ENCODE results near the gene CCDC112.

The CCDC112 gene

DNA sequence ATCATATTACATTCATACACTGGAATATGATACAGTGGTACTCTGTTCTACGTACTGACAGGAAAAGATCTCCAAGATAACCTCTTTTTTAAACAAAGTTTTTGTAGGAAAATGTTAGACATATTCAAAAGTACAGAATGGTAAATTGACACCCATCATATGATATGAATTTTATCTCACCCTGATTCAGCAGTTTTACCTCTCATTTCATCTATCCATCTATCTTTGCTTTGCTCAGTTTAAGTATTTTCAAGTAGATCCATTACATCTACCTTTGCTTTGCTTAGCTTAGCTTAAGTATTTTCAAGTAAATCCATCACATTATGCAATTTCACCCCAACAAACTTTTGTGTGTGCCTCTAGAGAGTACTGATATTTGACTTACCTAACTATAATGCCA lies 14.3 kb downstream of the CCDC112 start:
- no peak for TF ChIP-seq TEAD4 (IDR thresholded peaks at IDR 0.05)
- no peak for TF ChIP-seq TAF1 (IDR thresholded peaks at IDR 0.05; ENCODE audit: low read depth)
- TF ChIP-seq, protein P1, sequence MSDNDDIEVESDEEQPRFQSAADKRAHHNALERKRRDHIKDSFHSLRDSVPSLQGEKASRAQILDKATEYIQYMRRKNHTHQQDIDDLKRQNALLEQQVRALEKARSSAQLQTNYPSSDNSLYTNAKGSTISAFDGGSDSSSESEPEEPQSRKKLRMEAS (IDR thresholded peaks at IDR 0.05), result no peak
- no peak for TF ChIP-seq YY1 (IDR thresholded peaks at IDR 0.05; ENCODE audit: low read depth)
- TF ChIP-seq FOXM1 (IDR thresholded peaks at IDR 0.05; ENCODE audit: borderline replicate concordance, low read depth), result no peak
- TF ChIP-seq RAD21 (IDR thresholded peaks at IDR 0.05; ENCODE audit: low read depth), result no peak
- TF ChIP-seq CEBPB (IDR thresholded peaks at IDR 0.05), result no peak

DNA sequence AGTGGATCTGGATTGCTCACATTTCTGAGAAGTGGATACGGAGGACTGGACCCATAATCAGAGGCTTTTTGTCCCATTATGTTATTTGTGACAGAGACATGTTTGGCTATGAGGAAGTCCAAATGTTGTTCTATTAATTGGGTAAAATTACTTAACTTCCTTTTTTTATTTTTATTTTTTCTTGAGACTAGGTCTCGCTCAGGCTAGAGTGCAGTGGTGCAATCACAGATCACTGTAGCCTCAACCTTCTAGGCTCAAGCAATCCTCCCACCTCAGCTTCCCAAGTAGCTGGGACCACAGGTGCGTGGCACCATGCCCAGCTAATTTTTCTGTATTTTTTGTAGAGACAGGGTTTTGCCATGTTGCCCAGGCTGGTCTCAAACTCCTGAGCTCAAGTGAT lies 21.9 kb downstream of the CCDC112 start:
- TF ChIP-seq, protein P2, sequence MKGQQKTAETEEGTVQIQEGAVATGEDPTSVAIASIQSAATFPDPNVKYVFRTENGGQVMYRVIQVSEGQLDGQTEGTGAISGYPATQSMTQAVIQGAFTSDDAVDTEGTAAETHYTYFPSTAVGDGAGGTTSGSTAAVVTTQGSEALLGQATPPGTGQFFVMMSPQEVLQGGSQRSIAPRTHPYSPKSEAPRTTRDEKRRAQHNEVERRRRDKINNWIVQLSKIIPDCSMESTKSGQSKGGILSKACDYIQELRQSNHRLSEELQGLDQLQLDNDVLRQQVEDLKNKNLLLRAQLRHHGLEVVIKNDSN (IDR thresholded peaks at IDR 0.05), result no peak

DNA sequence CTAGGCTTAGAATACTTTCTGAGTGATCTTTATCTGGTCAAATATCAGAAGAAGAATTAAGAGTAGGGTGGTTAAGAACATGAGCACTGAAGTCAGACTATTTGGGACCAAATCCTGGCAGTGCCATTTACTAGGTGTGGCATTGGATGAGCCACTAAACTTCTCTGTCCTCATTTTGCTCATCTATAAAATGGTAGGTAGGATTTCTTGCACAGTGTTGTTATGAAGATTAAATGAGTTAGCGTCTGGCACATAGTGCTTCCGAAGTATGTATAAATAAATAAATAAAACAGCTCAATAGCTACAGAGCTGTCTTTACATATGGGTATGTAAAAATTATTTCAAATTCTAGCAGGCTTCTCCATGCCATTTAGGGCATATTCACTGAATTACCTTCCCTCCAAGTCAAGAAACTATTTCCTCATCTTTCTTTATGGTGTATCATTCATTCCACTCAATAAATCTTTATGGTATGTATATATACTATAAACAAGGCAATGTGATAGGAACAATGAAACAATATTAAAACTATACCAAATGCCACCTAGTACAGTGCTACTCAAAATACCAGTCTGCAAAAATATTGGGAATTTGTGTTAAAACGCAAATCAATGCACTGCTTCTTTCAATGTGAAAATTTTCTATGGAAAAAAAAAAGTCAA lies 24.0 kb downstream of the CCDC112 start:
- TF ChIP-seq NFIC (IDR thresholded peaks at IDR 0.05) (no peak), EP300 (IDR thresholded peaks at IDR 0.05; ENCODE audit: borderline replicate concordance) (no peak), EGR1 (IDR thresholded peaks at IDR 0.05) (no peak)

DNA sequence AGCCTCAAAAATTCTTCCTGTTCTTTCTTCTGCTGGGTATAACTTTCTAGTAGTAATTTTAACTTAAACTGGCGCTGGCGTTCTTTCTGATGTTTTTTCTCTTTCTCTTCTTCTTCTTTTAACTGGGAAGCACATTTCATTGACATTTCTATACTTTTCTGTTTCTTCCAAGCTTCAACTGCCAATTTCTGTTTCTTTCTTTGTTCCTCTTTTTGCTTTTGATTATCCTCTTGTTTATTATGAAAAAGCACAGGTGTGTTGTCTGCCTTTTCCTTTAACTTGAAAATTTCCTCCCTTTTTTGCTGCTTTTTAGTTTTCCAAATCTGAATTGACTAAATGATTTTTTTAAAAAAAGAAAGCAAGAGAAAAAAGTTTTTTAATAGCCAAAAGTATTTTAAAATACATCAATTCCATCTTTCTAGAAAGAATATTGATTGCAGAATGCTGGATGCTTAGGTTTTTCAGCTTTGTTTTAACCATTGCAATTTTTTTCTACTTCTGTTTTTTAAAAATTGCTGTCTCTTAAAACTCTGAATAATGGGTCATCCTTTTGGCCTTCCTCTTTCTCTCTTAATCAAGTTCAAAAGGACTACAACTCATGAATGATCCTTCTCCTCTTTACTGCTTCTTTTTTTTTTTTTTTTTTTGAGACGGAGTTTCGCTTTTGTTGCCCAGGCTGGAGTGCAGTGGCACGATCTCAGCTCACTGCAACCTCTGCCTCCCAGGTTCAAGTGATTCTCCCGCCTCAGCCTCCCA lies 25.0 kb downstream of the CCDC112 start:
- TF ChIP-seq, protein P2 (IDR thresholded peaks at IDR 0.05), result no peak
- no peak for TF ChIP-seq TEAD4 (IDR thresholded peaks at IDR 0.05)
- TF ChIP-seq CREB1 (IDR thresholded peaks at IDR 0.05; ENCODE audit: low read depth), result no peak
- TF ChIP-seq EP300 (IDR thresholded peaks at IDR 0.05; ENCODE audit: borderline replicate concordance), result no peak
- TF ChIP-seq CEBPB (IDR thresholded peaks at IDR 0.05), result no peak
- TF ChIP-seq TAF1 (IDR thresholded peaks at IDR 0.05; ENCODE audit: low read depth), result no peak
- TF ChIP-seq, protein P3, sequence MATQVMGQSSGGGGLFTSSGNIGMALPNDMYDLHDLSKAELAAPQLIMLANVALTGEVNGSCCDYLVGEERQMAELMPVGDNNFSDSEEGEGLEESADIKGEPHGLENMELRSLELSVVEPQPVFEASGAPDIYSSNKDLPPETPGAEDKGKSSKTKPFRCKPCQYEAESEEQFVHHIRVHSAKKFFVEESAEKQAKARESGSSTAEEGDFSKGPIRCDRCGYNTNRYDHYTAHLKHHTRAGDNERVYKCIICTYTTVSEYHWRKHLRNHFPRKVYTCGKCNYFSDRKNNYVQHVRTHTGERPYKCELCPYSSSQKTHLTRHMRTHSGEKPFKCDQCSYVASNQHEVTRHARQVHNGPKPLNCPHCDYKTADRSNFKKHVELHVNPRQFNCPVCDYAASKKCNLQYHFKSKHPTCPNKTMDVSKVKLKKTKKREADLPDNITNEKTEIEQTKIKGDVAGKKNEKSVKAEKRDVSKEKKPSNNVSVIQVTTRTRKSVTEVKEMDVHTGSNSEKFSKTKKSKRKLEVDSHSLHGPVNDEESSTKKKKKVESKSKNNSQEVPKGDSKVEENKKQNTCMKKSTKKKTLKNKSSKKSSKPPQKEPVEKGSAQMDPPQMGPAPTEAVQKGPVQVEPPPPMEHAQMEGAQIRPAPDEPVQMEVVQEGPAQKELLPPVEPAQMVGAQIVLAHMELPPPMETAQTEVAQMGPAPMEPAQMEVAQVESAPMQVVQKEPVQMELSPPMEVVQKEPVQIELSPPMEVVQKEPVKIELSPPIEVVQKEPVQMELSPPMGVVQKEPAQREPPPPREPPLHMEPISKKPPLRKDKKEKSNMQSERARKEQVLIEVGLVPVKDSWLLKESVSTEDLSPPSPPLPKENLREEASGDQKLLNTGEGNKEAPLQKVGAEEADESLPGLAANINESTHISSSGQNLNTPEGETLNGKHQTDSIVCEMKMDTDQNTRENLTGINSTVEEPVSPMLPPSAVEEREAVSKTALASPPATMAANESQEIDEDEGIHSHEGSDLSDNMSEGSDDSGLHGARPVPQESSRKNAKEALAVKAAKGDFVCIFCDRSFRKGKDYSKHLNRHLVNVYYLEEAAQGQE (IDR thresholded peaks at IDR 0.05; ENCODE audit: low read depth), result no peak
- no peak for TF ChIP-seq RAD21 (IDR thresholded peaks at IDR 0.05; ENCODE audit: low read depth)
- no peak for TF ChIP-seq NFIC (IDR thresholded peaks at IDR 0.05)
- TF ChIP-seq TCF12 (IDR thresholded peaks at IDR 0.05; ENCODE audit: low read depth), result no peak
- TF ChIP-seq YY1 (IDR thresholded peaks at IDR 0.05; ENCODE audit: low read depth), result no peak
- TF ChIP-seq FOXM1 (IDR thresholded peaks at IDR 0.05; ENCODE audit: borderline replicate concordance, low read depth), result no peak
- no peak for TF ChIP-seq EGR1 (IDR thresholded peaks at IDR 0.05)
- TF ChIP-seq, protein P1 (IDR thresholded peaks at IDR 0.05), result no peak
- no peak for TF ChIP-seq ZBTB7A (IDR thresholded peaks at IDR 0.05; ENCODE audit: low read depth)

DNA sequence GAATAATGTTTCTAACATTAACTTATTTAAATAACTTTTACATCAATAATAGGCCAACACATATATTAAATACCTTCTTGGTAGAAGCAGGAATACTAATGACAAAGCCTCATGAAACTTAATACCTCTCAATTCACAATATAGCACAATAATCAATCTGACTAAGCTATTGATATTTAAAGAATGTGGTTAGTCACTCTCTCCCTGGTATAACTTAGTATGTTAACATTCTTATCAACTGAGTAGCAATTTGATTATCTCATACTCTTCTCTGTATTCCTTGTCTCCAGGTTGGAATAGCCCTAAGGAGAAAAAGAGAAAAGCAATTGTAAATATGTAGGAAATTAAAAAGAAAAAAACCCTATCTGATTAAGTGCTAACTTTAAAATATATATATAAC lies 28.8 kb downstream of the CCDC112 start:
- TF ChIP-seq CREB1 (IDR thresholded peaks at IDR 0.05; ENCODE audit: low read depth), result no peak
- TF ChIP-seq EGR1 (IDR thresholded peaks at IDR 0.05), result no peak
- no peak for TF ChIP-seq NFIC (IDR thresholded peaks at IDR 0.05)
- TF ChIP-seq EP300 (IDR thresholded peaks at IDR 0.05; ENCODE audit: borderline replicate concordance), result no peak
- no peak for TF ChIP-seq TCF12 (IDR thresholded peaks at IDR 0.05; ENCODE audit: low read depth)
- TF ChIP-seq CEBPB (IDR thresholded peaks at IDR 0.05), result no peak
- TF ChIP-seq, protein P3 (IDR thresholded peaks at IDR 0.05; ENCODE audit: low read depth), result no peak
- no peak for TF ChIP-seq FOXM1 (IDR thresholded peaks at IDR 0.05; ENCODE audit: borderline replicate concordance, low read depth)
- TF ChIP-seq RAD21 (IDR thresholded peaks at IDR 0.05; ENCODE audit: low read depth), result no peak
- TF ChIP-seq, protein P2 (IDR thresholded peaks at IDR 0.05), result no peak
- TF ChIP-seq ZBTB7A (IDR thresholded peaks at IDR 0.05; ENCODE audit: low read depth), result no peak

DNA sequence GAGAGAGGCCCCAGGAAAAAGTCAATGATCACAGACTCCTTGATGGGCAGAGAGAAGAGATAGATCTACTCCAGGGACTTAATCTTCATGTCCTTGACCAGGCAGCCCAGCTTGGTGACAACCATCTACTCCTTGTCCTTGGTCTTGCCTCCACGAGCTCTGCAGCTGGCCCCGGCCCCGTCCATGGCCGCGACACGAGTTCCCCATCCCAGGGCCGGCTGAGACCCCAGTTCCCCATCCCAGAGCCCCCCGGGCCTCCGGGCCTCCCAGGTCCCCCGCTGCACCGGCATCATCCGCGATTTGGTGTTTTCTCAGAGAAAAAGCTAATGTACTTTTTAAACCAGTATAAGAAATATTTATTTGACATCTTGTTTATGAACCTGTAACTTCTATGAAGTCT lies 31.2 kb downstream of the CCDC112 start:
- no peak for TF ChIP-seq YY1 (IDR thresholded peaks at IDR 0.05; ENCODE audit: low read depth)
- TF ChIP-seq, protein P1 (IDR thresholded peaks at IDR 0.05), result no peak
- TF ChIP-seq TCF12 (IDR thresholded peaks at IDR 0.05; ENCODE audit: low read depth), result no peak
- TF ChIP-seq FOXM1 (IDR thresholded peaks at IDR 0.05; ENCODE audit: borderline replicate concordance, low read depth), result no peak
- TF ChIP-seq NFIC (IDR thresholded peaks at IDR 0.05), result no peak
- TF ChIP-seq TEAD4 (IDR thresholded peaks at IDR 0.05), result no peak
- TF ChIP-seq TAF1 (IDR thresholded peaks at IDR 0.05; ENCODE audit: low read depth), result no peak
- no peak for TF ChIP-seq ZBTB7A (IDR thresholded peaks at IDR 0.05; ENCODE audit: low read depth)
- TF ChIP-seq EP300 (IDR thresholded peaks at IDR 0.05; ENCODE audit: borderline replicate concordance), result no peak
- TF ChIP-seq CEBPB (IDR thresholded peaks at IDR 0.05), result no peak
- TF ChIP-seq, protein P2 (IDR thresholded peaks at IDR 0.05), result no peak
- TF ChIP-seq RAD21 (IDR thresholded peaks at IDR 0.05; ENCODE audit: low read depth), result no peak
- no peak for TF ChIP-seq CREB1 (IDR thresholded peaks at IDR 0.05; ENCODE audit: low read depth)
- TF ChIP-seq, protein P3 (IDR thresholded peaks at IDR 0.05; ENCODE audit: low read depth), result no peak
- TF ChIP-seq EGR1 (IDR thresholded peaks at IDR 0.05), result no peak

All from Ishikawa (cell line).